ENCODE results near the gene DNAJB5. TPM values are rescaled to one million over a fixed set of nuclear protein-coding genes. Genes with fewer than 3 reads are reported as not detected.

DNAJB5 gene
- total RNA-seq, 1 donor, result 18.1 TPM

DNA sequence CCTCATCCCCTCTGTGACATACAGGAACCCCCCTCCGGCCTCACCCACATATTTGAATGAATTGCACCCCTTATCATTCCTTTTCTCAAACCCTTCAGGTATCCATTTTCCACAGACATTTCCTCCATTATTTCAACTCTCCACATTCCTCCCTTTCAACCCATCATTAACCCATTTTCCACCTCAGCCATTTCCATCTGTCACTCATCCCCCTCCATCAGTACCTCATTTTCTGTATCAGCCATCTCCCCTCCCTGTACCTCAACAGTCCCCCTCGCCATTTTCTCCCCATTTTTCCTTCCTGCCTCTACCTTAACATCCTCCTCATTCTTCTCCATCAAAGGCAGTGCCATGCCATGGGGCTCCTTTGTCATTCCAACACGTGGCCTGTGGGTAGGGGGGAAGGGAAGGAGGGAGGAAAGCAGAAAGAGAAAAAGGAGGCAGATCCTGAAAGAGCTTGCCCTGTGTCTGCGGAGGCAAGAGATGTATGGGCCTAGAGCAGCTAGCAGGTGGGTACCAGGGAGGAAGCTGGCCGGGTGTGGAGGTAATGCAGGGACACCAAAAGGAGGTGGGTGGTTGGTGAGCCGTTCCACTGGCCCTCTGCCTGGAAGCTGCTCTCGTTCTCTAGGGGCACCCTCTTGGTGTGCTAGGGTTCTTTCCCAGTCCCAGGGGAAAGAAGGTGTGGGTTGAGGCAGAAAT is 1.5 kb downstream of the DNAJB5 start:
- TF ChIP-seq, protein P1, sequence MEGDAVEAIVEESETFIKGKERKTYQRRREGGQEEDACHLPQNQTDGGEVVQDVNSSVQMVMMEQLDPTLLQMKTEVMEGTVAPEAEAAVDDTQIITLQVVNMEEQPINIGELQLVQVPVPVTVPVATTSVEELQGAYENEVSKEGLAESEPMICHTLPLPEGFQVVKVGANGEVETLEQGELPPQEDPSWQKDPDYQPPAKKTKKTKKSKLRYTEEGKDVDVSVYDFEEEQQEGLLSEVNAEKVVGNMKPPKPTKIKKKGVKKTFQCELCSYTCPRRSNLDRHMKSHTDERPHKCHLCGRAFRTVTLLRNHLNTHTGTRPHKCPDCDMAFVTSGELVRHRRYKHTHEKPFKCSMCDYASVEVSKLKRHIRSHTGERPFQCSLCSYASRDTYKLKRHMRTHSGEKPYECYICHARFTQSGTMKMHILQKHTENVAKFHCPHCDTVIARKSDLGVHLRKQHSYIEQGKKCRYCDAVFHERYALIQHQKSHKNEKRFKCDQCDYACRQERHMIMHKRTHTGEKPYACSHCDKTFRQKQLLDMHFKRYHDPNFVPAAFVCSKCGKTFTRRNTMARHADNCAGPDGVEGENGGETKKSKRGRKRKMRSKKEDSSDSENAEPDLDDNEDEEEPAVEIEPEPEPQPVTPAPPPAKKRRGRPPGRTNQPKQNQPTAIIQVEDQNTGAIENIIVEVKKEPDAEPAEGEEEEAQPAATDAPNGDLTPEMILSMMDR (IDR thresholded peaks at IDR 0.05; ENCODE audit: insufficient read depth, low read depth, low read length), result no peak
- DNase-seq (ENCODE audit: low read depth), result no peak
- no peak overlapping the region for H3K4me3 ChIP-seq (ENCODE audit: low read depth, low read length)

- no peak for DNase-seq (ENCODE audit: low read depth)
- no peak overlapping the region for H3K4me3 ChIP-seq (ENCODE audit: low read depth, low read length)
- TF ChIP-seq, protein P1 (IDR thresholded peaks at IDR 0.05; ENCODE audit: insufficient read depth, low read depth, low read length), result no peak
These were observed 2.2 kb downstream of the DNAJB5 start for GRCh38 chr9:34991607-34992375.

DNA sequence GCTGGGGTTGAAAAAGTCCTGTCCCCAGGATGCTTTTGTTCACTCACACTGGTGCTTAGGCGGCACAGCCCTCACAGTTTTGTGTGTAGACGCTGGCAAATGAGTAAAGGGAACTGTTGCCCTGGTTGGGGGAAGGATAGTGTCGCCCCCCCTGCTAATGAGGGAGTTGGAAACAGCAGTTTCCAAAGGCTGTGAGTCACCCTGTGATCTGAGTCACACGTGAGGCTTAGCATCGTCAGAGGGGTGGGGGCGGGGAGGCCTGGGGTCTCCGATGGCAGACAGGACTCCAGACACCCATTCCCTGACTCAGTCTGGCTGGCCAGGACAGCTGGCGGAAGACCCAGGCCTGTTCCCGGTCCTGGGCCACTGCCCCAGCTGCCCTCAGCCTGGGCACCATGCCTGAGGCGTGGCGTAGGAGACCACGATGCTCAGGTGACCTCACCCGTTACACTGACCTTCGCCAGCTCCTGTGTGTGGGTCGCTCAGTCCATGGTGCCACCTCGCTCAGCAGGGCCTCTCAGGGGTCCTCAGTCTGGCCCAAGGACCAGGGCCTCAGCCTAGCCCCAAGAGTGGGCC is 2.9 kb downstream of the DNAJB5 start:
- TF ChIP-seq, protein P1 (IDR thresholded peaks at IDR 0.05; ENCODE audit: insufficient read depth, low read depth, low read length), result no peak
- peak; percentile 92 for DNase-seq (ENCODE audit: low read depth)
- H3K4me3 ChIP-seq (ENCODE audit: low read depth, low read length), result no peak overlapping the region

- TF ChIP-seq, protein P1 (IDR thresholded peaks at IDR 0.05; ENCODE audit: insufficient read depth, low read depth, low read length), result no peak
- peak; percentile 85 for DNase-seq (ENCODE audit: low read depth)
- H3K4me3 ChIP-seq (ENCODE audit: low read depth, low read length), result no peak overlapping the region
These were observed 4.1 kb downstream of the DNAJB5 start for GRCh38 chr9:34993502-34994259.

- DNase-seq (ENCODE audit: low read depth), result peak; percentile 39
- H3K4me3 ChIP-seq (ENCODE audit: low read depth, low read length), result no peak overlapping the region
- TF ChIP-seq, protein P1 (IDR thresholded peaks at IDR 0.05; ENCODE audit: insufficient read depth, low read depth, low read length), result peak; percentile 70
These were observed 4.8 kb downstream of the DNAJB5 start for GRCh38 chr9:34994260-34994899.

All from fibroblast of villous mesenchyme (primary cell).